ENCODE measurements around the gene RNF135. TPM values are rescaled to one million over a fixed set of nuclear protein-coding genes. Genes with fewer than 3 reads are reported as not detected.
"Not testable (repeated sequence)": the region's sequence is repeated elsewhere in the genome, so short reads cannot be mapped to it uniquely, and the experiment has no call there.

RNF135 gene
- total and polyA plus RNA-seq, 10 of the 15 experiments (the other 5 are each of a cell fraction or from before 2014, with no cell fraction given), result 12.7 to 28.0 (median 18.7) TPM

- H3K27me3 ChIP-seq (replicated peaks in 1 of 2; ENCODE audit: control insufficient read depth in 2 of 2, insufficient read depth in 2 of 2, low read length in 1 of 2); H3K4me2 ChIP-seq (ENCODE audit: control insufficient read depth, insufficient read depth); intact Hi-C loops (cut with micrococcal nuclease; ENCODE audit: unreplicated experiment); DNase-seq (ENCODE audit: low read depth, low spot score); POLR2A ChIA-PET; H3K36me3 ChIP-seq (ENCODE audit: control insufficient read depth in 2 of 2, insufficient read depth in 2 of 2, low read length in 1 of 2); H3K79me2 ChIP-seq (ENCODE audit: control insufficient read depth, insufficient read depth, low read length); FAIRE-seq; H3K9ac ChIP-seq (ENCODE audit: control insufficient read depth, insufficient read depth, low read length); ATAC-seq; H2AFZ ChIP-seq (ENCODE audit: control insufficient read depth, low read depth, low read length); RAD21 ChIA-PET (ENCODE audit: unreplicated experiment); in situ Hi-C loops (cut with MboI); H3K9me3 ChIP-seq (replicated peaks; ENCODE audit: control insufficient read depth, insufficient read depth, low read length); H3K27ac ChIP-seq (ENCODE audit: control insufficient read depth, insufficient read depth); H3K4me1 ChIP-seq (ENCODE audit: control insufficient read depth, insufficient read depth, low read length); BruUV-seq (replicated peaks); H3K4me3 ChIP-seq; H4K20me1 ChIP-seq (ENCODE audit: control insufficient read depth, insufficient read depth): not testable (repeated sequence)
- ChIA-PET CTCF (interaction anchor here (1.1 kb wide), 1 partner anchor 287 kb away, joined by 3 read pairs; no protein-coding TSS in a partner anchor), SMC1A (ENCODE audit: uncharacterized antibody, unreplicated experiment) (interaction anchor here (2.6 kb wide), 1 partner anchor 8 kb away, joined by 7 read pairs; no protein-coding TSS in a partner anchor)
- WGBS (ENCODE audit: insufficient coverage, insufficient replicate concordance, low lambda C conversion rate, missing lambda C conversion rate), result 81% methylated on average over 3 of the region's 3 CpGs
These were observed 41.0 kb upstream of the RNF135 start for GRCh38 chr17:30929861-30930260.

GRCh38 chr17:30930495-30930894, 40.3 kb upstream of the RNF135 start:
- Histone ChIP-seq H3K79me2 (ENCODE audit: control insufficient read depth, insufficient read depth, low read length) (no peaks in the 10 kb centered on the region), H3K27ac (ENCODE audit: control insufficient read depth, insufficient read depth) (no peak overlapping the region), H2AFZ (ENCODE audit: control insufficient read depth, low read depth, low read length) (no peak overlapping the region), H3K36me3 (ENCODE audit: control insufficient read depth in 2 of 2, insufficient read depth in 2 of 2, low read length in 1 of 2) (no peaks in the 10 kb centered on the region), H4K20me1 (ENCODE audit: control insufficient read depth, insufficient read depth) (no peaks in the 10 kb centered on the region), H3K9ac (ENCODE audit: control insufficient read depth, insufficient read depth, low read length) (no peak overlapping the region), H3K4me3 (no peak overlapping the region), H3K9me3 (replicated peaks; ENCODE audit: control insufficient read depth, insufficient read depth, low read length) (no peaks in the 10 kb centered on the region), H3K27me3 (replicated peaks in 1 of 2; ENCODE audit: control insufficient read depth in 2 of 2, insufficient read depth in 2 of 2, low read length in 1 of 2) (no peaks in the 10 kb centered on the region; a peak in 1 of 4 replicates), H3K4me1 (ENCODE audit: control insufficient read depth, insufficient read depth, low read length) (peaks cover 6% of the 10 kb centered on the region), H3K4me2 (ENCODE audit: control insufficient read depth, insufficient read depth) (no peak overlapping the region)
- DNase-seq (ENCODE audit: low read depth, low spot score) (no peak), ATAC-seq (no peak), FAIRE-seq (no peak)
- ChIA-PET SMC1A (ENCODE audit: uncharacterized antibody, unreplicated experiment) (no interaction called here), CTCF (interaction anchor here (1.1 kb wide), 1 partner anchor 286 kb away, joined by 3 read pairs; no protein-coding TSS in a partner anchor), RAD21 (ENCODE audit: unreplicated experiment) (no interaction called here), POLR2A (no interaction called here)
- no TSS peak for BruUV-seq (replicated peaks)
- intact Hi-C loops (cut with micrococcal nuclease; ENCODE audit: unreplicated experiment), result no loop called here
- in situ Hi-C loops (cut with MboI), result no loop called here
- 55% methylated on average over 3 of the region's 3 CpGs for WGBS (ENCODE audit: insufficient coverage, insufficient replicate concordance, low lambda C conversion rate, missing lambda C conversion rate)
- TF ChIP-seq ZSCAN29 (IDR thresholded peaks at IDR 0.05) (no peak), GABPA (IDR thresholded peaks at IDR 0.05; ENCODE audit: low read depth) (no peak), MAX (IDR thresholded peaks at IDR 0.05; ENCODE audit: low read depth, low read length) (no peak), ATF2 (IDR thresholded peaks at IDR 0.05; ENCODE audit: low read length) (no peak), SP1 (IDR thresholded peaks at IDR 0.05; ENCODE audit: low read depth, low read length) (no peak), ZBTB33 (IDR thresholded peaks at IDR 0.05) (no peak), MEF2A (IDR thresholded peaks at IDR 0.05; ENCODE audit: insufficient read depth, low read depth, low read length) (no peak), HSF1 (IDR thresholded peaks at IDR 0.05; ENCODE audit: low read depth, low read length) (no peak), IKZF2 (IDR thresholded peaks at IDR 0.05) (no peak), PBX3 (IDR thresholded peaks at IDR 0.05; ENCODE audit: insufficient replicate concordance, low read depth, low read length) (no peak), ZNF24 (IDR thresholded peaks at IDR 0.05) (no peak), IRF4 (IDR thresholded peaks at IDR 0.05; ENCODE audit: low read depth, low read length) (no peak)

Measured in GM12878 (cell line).